NK-92 (cell line): ENCODE data around the gene PPM1M.

Source experiments
- DNase-seq: peaks from one replicate; lab custom pipeline; 2025; ENCODE audit not compliant: unreplicated experiment; lab: John Stamatoyannopoulos, UW

Gene PPM1M

DNA sequence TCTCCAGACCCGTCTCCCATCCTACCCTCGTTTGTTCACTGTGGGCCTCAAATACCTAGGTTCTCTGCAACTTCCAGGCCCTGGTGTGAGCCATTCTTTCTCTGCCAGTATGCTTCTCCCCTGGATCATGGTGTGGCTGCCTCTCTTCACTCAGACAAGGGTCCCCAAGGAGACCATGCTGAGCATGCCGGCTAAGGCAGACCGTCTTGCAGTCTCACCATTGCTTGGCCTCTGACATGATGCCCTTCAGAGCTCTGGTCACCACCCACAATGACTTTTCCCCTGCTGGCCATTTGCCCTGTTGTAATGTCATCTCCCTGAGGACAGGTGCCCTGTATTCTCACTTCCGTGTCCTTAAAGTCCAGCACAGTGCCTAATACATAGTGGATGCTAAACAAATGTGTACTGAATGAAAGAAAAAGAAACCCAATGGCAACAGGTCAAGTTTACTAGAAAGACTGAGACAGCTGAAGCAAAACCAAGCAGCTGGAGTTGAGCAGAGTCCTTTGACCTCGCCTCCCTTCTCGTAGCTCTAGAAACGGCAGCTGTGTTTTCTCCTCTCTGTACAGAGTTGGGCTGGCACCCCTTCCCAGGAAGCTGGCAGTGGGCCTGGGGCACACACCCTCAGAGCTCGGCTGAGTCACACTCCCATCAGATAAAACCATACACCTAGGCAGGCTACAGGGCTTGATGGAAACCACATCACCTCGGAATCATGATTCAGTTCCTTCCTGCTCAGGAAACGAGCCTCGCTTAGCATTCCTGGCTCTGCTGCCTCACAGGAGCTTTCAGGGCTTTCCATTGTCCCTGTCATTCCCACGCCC lies 28.8 kb upstream of the PPM1M start:
- no peak for DNase-seq

DNA sequence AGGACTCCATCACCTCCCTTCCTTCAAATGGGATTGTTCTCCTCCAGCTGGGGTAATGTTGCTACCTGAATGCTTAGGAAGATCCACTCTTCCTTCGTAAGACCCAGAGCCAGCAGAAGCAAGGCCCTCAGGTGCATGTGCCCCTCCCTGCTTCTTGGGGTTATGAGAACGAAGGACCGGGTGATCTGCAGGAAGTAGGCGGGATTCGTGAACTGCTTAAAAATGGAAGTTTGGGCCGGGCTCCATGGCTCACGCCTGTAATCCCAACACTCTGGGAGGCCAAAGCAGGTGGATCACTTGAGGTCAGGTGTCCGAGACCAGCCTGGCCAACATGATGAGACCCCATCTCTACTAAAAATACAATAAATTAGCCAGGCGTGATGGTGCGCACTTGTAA lies 28.2 kb upstream of the PPM1M start:
- DNase-seq: no peak

DNA sequence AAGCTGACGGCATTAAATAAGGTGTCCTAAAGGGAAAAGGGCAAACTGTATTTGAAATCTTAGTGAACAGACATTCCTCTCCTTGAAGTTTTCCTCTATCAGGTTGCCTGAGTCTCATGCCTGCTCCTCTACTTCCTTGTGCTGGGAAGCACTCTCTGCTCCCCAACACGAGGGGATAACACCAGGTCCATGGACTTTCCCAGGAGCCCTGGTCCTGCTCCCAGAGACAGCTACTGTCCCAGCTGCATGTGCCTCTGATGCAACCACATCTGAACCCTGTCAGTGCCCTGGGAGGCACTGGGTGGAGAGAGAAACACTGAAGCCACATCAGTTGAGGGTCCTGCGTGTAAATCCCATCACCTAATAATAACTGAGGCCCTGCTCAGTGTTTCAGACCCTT lies 27.5 kb upstream of the PPM1M start:
- DNase-seq: no peak

DNA sequence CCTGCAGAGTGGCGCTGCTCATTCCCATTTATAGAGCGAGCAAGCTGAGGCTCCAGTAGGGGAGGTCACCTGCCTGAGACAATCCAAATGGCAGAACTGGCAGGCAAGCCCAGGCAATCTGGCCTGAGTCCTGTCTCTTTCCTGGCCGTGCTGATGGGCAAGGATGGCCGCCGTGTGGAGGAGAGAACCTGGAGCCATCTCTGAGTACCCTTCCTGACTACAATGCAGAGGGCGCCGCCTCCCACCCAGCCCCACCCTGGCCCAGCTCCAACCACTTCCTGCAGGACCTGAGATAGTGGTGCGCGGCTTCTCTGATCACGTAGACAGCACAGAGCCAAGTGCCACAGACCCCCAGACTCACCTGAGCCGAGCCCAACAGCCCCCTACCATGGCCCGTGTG lies 27.1 kb upstream of the PPM1M start:
- DNase-seq: no peak

DNA sequence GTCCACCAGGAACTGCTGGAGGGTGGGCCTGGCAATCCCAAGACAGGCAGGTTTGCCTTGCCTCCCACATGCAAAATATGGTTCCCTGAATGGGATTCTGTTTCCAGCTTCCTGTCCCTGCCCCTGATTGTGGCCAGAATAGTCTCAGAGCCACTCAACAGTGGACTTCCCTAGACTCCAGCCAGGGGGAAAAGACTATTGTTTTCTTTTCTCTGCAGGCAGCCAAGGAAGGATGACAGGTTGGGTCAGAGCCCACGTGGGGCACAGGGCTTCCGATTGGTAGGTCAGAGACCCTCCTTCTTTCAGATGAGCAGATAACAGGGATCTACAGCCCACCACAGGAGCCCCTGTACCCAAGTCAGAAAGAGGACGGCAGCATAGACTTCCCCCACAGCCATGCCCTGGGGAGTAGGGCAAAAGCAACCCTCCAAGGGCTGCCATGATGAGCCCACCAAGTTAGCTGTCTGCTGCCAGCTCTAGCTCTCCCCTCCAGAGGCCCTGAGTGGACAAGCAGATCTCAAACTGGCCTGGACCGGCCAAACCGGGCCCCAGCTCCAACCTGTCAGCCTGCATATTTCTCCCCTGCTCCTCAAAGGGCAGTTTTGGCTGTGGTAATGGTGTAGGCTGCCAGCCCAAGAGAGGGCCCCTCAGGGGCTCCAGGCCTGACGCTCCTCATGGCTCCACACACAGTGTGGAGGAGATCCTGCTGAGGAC lies 26.5 kb upstream of the PPM1M start:
- DNase-seq: no peak

DNA sequence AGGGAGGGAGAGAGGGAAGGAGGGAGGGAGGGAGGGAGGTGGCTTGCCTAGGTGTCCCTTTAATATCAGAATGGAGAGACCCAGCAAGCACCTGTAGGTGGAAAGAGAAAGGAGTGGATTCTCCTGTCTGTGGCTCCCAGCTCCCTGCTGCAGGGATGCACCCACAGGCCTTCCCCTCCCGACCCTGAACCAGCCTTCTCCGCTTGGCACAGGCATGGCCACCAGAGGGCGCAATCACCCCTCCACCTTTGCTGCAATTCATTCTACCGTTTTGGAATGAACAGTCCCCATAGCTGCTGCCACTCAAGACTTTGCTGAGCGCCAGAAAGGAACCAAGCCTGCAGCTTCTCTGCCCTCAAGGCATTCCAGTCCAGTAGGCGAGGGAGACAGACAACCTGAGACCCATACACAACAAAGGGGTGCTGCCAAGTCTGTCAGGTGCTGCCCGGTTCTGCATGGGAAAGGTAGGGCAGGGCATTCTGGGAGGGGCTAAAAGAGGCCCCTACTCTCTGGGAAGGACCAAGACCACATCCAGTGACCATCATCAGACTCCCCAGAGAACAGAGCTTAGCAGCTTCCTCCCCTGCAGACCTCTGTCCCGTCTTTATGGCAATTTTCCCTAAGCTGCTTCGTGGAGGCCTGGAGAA lies 25.1 kb upstream of the PPM1M start:
- peak; percentile 22 for DNase-seq

DNA sequence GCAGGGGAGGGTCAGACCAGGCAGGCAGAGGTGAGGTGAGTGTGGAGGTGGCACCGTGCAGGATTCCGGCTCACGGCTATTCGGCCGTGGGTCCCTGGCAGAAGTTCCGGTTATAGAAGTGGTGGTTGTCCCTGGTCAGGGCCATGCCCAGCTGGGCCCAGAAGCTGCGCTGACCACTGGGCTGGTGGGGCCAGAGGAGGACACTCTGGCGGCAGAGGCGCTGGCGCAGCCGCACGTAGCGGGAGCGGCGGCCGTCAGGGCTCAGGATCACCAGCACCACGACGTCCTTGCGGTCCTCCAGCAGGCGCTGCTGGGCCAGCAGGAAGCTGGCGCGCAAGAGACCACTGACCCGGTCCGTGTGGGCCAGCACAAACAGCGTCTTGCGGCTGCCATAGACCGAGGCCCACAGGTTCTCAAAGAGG lies 24.4 kb upstream of the PPM1M start:
- DNase-seq: no peak

DNA sequence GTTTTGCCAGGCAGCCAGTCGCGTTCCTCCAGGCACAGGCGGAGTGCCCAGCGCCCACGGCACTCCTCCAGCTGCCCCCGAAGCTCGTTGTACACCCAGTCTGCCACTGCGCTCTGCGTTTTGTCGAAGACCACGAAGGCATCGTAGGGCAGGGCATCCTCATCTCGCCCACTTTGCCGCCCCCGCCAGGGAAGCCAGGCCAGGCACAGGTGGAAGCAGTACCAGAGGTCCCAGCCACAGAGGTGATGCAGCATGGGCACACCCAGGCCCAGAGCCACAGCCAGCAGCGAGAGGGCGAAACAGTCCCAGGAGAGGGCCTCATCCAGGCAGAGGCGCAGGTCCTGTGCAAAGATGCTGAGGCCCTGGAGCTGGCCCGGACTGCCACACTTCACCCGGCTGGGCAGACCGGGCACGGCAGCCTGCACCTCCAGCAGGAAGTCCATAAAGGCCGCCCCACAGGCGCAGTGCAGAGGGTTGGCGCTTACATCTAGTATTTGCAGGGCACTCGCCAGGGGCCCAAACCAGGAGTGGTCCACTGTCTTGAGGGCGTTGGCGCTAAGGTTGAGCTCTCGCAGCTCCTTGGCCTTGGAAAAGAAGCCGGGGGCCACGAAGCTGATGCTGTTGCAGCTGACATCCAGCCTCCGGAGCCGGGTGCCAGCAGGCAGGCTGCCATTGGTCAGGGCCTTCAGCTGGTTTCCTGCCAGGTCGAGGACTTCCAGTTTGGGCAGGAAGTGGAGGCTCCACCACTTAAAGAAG lies 23.8 kb upstream of the PPM1M start:
- DNase-seq: no peak

DNA sequence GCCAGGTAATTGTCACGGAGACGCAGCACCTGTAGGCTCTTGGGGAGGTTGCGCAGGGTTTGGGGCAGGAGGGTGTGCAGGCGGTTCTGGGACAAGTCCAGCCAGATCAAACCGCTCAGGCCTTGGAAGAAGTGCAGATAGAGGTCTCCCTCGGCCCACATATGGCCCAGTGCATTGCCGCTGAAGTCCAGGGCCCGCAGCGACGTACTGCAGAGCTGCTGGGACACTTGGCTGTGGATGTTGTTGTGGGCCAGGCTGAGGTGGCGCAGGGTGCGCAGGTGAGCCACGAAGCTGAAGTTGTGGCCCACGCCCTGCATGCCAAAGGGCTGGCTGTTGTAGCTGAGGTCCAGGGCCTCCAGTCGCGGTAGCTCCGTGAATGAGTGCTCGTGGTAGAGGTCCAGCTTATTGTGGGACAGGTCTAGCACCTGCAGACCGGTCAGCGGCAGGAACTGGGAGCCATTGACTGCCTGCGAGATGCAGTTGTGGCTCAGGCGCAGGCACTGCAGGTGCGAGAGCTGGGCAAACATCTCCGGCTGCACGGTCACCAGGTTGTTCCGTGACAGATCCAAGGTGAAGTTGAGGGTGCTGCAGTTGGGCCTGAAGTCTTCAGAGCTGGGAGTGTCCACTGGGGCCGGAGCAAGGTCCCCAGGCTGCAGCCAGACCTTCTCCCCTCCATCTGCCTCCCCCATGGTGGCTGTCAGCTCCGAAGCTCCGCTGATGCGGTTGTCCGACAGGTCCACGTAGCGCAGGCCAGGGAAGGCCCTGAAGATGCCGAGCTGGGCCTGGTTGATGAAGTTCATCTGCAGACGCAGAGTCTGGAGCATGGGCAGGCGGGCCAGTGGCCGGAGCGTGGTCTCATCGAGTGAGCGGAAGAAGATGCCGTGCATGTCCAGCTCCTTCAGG lies 23.0 kb upstream of the PPM1M start:
- no peak for DNase-seq

DNA sequence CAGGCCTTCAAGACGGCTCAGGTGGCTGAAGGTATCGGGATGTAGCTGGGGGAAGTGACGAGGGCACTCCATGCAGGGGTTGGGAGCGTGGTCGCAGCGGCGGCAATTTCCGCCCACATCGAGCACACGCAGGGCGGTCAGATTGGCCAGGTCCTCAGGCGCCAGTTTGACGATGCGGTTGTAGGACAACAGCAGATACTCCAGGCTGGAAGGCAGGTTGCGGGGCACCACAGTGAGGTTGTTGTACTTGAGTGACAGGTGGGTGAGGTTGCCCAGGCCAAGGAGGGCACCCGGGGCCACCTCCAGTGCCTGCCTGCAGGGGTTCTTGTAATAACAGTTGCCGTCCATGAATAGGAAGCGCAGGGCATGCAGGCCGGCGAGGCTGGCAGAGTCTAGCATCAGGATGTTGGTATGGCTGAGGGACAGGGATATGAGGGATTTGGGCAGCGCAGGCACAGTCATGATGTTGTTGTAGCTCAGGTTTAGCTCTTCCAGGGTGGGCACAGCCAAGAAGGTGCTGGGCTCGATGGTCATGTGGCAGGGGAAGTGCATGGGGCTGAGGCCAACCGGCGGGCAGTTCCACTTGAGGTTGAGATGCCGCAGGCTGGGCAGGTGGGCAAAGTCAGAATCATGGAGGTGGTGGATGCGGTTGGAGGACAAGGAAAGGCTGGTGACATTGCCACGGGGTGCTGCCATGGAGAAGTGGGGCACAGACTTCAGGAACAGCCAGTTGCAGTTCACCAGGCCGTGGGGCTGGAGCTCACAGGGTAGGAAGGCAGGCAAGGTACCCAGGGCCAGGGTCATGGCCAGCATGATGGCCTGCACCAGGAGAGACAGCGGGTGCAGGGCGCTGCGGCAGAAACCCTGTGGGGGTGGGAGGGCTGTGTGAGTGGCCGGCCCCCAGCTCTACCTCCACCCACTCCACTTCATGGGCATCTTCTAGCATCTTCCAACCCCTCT lies 21.8 kb upstream of the PPM1M start:
- no peak for DNase-seq

DNA sequence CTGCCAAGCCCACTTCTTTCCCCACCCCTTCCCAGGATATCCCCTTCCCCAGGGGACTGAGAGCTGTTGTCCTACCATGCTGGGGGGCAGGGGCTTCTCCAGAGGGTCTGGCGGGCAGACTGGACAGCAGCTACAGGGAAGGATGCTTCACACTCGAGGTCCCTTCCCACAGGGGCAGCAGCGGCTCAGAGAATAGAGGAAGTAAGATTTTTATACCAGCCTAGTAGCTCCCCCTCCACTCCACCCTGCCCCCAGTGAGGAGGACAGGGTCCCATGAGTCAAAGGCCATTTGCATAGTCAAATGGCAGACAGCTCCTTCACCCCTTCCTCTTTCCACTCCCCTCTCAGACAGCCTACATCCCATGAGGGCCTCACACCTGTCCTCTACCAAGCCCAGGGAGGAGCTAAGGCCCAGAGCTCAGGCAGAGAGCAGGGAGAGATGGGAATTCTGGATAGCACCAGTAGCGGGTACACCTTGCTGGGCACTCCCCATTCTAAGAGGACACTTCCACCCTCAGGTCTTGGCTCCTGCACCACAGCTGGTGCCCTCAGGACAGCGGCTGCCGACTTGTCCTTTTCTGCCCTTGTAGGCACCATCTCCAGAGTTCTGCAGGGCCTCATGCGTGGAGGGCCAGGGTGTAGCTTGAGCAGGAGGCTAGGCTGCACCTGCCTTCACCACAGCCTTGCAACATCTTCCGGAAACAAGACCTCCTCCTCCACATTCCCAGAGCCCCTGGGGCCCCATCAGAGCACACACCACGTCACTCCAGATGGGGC lies 19.9 kb upstream of the PPM1M start, which contains the start of gene TLR9:
TSS of gene TLR9 (minus strand) at position 194 of the 777 bp plus-strand sequence. CDS start at position 78, 116 bp downstream.
- DNase-seq: no peak

DNA sequence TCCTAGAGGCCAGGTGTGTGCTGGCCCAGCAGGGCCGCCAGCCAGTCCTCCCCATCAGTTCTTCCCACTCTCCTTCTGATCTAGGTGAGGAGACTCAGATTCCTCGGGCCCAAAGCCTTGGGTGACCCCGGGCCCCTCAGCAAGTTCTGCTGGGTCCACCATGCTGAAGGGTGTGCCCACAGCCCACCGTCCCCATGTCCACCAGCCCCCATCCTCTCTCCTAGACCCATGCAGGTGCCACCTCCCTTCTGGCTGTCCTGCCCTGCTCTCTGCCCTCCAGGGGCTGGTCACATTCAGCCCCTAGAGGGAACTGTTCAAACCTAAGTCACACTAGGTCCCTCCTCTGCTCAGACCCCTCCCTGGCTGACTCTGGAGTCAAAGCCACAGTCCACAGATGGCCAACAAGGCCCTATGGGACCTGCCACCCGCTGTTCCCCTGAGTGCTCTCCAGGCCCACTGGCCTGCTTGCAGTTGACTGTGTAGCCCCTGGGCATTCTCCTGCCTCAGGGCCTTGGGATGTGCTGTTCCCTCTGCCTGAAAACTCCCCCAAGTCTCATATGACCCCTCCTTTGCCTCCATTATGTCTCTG lies 19.2 kb upstream of the PPM1M start:
- DNase-seq: no peak

DNA sequence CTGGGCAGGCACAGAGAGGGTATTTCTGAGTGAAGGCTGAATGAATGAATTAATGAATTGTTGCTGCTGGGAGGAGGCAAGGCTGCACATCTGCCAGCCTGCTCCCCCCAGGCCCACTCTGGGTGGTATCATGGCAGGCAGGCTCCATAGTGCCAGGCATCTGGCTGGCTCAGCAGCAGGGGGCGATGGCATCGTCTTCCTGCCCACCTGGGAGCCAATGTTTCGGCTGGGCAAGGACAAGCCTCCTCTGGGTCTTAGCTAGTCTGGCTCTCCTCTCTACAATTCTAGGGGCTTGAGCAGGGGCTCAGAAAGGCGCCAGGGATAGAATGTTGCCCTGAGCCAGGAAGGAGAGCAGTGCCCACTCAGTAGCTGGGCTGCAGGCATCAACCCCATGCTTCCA lies 18.4 kb upstream of the PPM1M start:
- DNase-seq: no peak

DNA sequence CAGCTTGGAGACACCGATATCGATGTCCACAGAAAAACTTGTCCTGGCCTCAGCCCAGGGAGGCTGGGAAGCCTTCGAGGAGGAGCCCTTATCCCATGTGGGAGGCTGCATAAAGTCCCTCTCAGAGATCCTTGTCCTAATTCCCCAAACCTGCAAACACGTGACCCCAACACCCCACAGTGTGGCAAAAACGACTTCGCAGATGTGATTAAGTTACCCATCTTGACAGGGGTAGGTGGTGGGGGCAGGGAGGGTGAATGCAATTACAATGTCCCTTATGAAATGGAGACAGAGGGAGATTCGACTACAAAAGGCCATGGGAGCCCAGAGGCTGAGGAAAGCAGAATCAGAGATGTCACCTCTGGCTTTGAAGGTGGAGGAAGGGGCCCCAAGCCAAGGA lies 17.8 kb upstream of the PPM1M start:
- no peak for DNase-seq

DNA sequence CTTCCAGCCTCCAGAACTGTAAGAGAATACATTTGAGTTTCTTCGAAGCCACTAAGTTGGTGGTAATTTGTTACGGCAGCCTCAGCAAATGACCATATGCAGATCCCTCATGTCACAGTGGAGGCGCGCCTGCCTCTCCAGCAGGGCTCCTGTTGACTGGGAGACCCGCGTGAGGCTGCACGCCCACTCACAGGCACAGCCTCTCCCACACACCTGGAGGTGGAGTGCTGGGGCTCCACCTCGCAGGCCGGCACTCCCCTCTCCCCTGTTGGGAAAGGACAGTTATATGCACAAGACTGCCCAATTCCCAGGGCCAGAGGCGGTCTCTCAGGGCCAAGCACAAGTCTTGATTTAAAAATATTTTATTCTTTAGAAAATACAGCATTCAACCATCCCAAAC lies 17.3 kb upstream of the PPM1M start:
- no peak for DNase-seq

DNA sequence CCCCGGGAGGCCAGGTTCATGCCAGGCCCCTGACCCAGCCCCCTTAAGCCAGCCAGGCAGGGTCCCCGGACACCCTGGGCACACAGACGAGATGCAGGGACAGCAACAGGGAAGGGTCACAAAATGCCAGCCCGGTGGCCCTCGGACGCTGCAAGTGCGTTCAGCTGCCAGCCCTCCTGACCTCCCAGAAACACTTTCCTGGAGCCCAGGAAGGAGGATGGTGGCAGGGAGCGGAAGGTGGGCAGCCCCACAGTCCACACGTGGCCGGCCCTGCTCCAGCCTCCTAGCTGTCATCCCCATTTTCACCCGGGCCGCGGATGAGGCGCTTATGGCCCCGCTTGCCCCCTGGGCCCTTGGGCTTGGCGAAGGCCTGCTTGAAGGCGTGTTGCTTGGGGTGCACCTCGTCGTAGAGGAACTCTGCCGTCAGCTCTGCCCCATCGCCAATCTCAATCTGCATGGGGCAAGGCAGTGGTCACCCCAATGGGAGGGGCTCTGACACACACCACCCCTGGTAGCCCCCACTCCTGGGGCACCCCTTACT lies 16.7 kb upstream of the PPM1M start:
- no peak for DNase-seq

DNA sequence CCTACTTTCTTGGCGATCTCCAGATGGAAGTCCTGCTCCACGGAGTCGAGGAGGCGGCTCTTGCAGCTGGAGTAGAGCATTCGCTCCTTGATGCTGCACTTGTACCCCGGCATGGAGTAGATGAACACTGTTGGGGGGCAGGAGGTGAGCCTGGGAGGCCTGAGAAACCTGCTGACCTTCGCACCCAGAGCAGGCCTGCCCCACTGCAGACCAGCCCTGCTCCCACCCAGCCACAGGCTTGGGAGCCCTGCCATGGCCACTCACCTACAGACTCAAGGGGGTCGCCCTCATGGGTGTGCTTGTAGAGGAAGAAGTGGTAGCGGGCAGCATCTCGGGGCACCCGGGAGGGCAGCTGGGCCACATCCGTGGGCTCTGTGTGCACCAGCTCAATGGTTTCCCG lies 15.9 kb upstream of the PPM1M start:
- no peak for DNase-seq

DNA sequence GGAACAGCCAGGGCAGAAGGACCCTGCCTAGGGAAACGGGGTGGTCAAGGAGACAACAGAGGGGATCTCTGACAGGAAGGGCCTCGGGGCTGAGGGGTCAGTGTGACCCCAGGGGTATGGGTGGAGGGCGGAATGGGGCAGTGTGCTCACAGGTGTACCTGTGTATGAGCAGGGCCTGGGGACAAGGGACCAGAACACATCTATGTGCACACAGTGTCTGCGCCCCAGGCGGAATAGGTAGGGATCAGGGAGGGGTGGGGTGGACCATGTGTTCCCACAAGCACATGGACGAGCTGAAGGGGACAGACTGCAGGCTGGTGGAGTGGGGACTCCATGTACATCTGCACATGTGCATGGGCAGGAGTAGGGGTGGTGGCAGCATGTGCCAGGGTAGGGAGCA lies 15.1 kb upstream of the PPM1M start:
- DNase-seq: no peak
